ENCODE measurements around the gene ZNF80. TPM values are rescaled to one million over a fixed set of nuclear protein-coding genes. Genes with fewer than 3 reads are reported as not detected.
"Not testable (repeated sequence)": the region's sequence is repeated elsewhere in the genome, so short reads cannot be mapped to it uniquely, and the experiment has no call there.

Gene ZNF80
- total RNA-seq, 2 donors from 2014 or later: 0.53 to 1.4 TPM

- H3K27ac Mint-ChIP-seq: no peak overlapping the region
These were observed 3.9 kb upstream of the ZNF80 start for GRCh38 chr3:114241262-114241661.

GRCh38 chr3:114238146-114238785, 888 bp upstream of the ZNF80 start:
- Mint-ChIP-seq H3K36me3 (ENCODE audit: insufficient read depth in 2 of 2) (peaks cover 1 to 14% of the 10 kb centered on the region in 2 donors), H3K4me1 (ENCODE audit: low read depth) (peaks cover 62% of the 10 kb centered on the region)
- not testable (repeated sequence) for ATAC-seq (replicated peaks in 1 of 2); H3K4me3 Mint-ChIP-seq; H3K27me3 Mint-ChIP-seq (ENCODE audit: low read depth); DNase-seq; H3K27ac Mint-ChIP-seq; H3K9me3 Mint-ChIP-seq

More at GRCh38 chr3:114241262-114241661, 3.9 kb upstream of the ZNF80 start:
- H3K9me3 Mint-ChIP-seq: peaks cover 4 to 10% of the 10 kb centered on the region in 2 donors
- no peak overlapping the region for H3K4me3 Mint-ChIP-seq
- peaks cover 10 to 26% of the 10 kb centered on the region in 2 donors for H3K36me3 Mint-ChIP-seq (ENCODE audit: insufficient read depth in 2 of 2)
- H3K4me1 Mint-ChIP-seq (ENCODE audit: low read depth): peaks cover 48% of the 10 kb centered on the region
- no peak for DNase-seq
- H3K27me3 Mint-ChIP-seq (ENCODE audit: low read depth): peaks cover 11% of the 10 kb centered on the region
- ATAC-seq (replicated peaks in 1 of 2): peak; percentile 14 to 24

- H3K27me3 Mint-ChIP-seq (ENCODE audit: low read depth): no peaks in the 10 kb centered on the region
- peaks cover 0 to 3% of the 10 kb centered on the region in 2 donors for H3K9me3 Mint-ChIP-seq
- H3K4me1 Mint-ChIP-seq (ENCODE audit: low read depth): peaks cover 63% of the 10 kb centered on the region
- peak overlapping the region; percentile 70 for H3K27ac Mint-ChIP-seq
- peak overlapping the region; percentile 15 to 59 for H3K4me3 Mint-ChIP-seq
- ATAC-seq (replicated peaks in 1 of 2) (no peak), DNase-seq (no peak)
- H3K36me3 Mint-ChIP-seq (ENCODE audit: insufficient read depth in 2 of 2): peaks cover 3 to 9% of the 10 kb centered on the region in 2 donors
These were observed 1.9 kb downstream of the ZNF80 start for GRCh38 chr3:114235431-114235830.

GRCh38 chr3:114234745-114235144, 2.6 kb downstream of the ZNF80 start:
- Mint-ChIP-seq H3K4me3 (peak overlapping the region; percentile 15 to 63), H3K4me1 (ENCODE audit: low read depth) (peaks cover 70% of the 10 kb centered on the region), H3K9me3 (peaks cover 0 to 3% of the 10 kb centered on the region in 2 donors), H3K27ac (peak overlapping the region; percentile 70), H3K27me3 (ENCODE audit: low read depth) (no peaks in the 10 kb centered on the region), H3K36me3 (ENCODE audit: insufficient read depth in 2 of 2) (peaks cover 3 to 9% of the 10 kb centered on the region in 2 donors)
- DNase-seq (no peak), ATAC-seq (replicated peaks in 1 of 2) (peak; percentile 32)

DNA sequence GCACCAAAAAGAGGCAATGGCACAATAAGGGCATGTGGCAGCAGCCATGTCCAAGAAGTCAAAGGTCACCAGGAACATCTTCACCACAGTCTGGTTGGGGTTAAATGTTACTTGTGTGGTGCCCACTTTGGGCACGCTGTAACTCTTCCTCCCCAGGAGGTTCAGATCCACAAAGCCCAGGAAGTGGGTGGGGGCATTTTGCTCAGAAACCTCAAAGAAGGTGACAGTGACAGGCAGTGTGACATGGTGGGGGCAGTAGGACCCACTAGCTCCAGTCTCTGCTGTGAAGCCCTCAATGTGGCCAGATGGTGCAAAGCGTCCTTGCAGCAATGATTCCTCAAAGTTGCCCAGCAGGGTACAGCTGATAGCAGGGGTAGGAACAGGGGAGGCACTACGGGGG, 5.8 kb downstream of the ZNF80 start:
- Mint-ChIP-seq H3K27ac (peak overlapping the region; percentile 89), H3K4me1 (ENCODE audit: low read depth) (peaks cover 82% of the 10 kb centered on the region), H3K27me3 (ENCODE audit: low read depth) (no peaks in the 10 kb centered on the region), H3K36me3 (ENCODE audit: insufficient read depth in 2 of 2) (peaks cover 3 to 6% of the 10 kb centered on the region in 2 donors), H3K4me3 (peak overlapping the region; percentile 49 to 61), H3K9me3 (no peaks in the 10 kb centered on the region)
- ATAC-seq (replicated peaks in 1 of 2) (peak; percentile 79 to 87), DNase-seq (peak; percentile 62 to 64)

DNA sequence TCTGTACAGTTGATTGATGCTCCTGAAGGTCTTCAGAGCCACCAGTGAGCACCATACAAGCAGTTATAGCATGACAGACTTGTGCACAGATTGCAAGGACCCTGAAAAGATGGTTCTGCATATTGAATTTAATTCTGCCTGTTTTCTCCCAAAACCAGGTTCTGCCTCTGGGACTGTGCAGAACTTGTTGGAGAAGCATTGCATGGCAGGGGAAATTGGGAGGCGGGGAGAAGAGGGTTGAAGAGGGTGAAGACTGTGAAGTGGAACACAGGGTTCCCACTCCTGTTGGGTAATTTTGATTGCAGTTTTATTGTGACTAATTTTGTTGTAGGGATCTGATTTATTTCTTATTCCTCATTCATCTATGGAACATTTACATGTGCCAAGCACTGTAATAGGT, 10.3 kb downstream of the ZNF80 start:
- DNase-seq (no peak), ATAC-seq (replicated peaks in 1 of 2) (no peak)
- peaks cover 79% of the 10 kb centered on the region for H3K4me1 Mint-ChIP-seq (ENCODE audit: low read depth)
- H3K36me3 Mint-ChIP-seq (ENCODE audit: insufficient read depth in 2 of 2): peaks cover 18 to 28% of the 10 kb centered on the region in 2 donors
- peak overlapping the region; percentile 84 to 87 for H3K4me3 Mint-ChIP-seq
- H3K27me3 Mint-ChIP-seq (ENCODE audit: low read depth): no peaks in the 10 kb centered on the region
- no peak overlapping the region for H3K27ac Mint-ChIP-seq
- H3K9me3 Mint-ChIP-seq: peaks cover 7 to 10% of the 10 kb centered on the region in 2 donors

DNA sequence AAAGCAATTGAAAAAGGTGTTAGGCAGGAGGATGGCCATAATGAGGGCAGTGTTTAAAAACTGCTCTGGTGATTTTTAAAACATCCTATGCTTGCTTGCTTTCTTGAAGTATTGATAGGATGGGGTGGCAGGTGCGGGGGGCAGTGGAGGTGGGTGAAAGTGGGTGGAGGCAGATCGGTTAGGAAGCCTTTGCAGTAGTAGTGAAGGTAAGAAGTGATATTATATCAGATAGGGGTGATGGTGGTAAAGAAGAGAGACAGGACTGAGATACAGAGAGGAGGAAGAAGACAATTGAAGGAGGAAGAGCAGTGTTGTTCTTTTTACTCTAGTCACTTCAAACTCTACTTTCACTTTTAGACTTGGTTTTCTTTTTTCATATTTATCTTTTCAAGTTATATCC, 11.1 kb downstream of the ZNF80 start:
- H3K9me3 Mint-ChIP-seq: peaks cover 7 to 10% of the 10 kb centered on the region in 2 donors
- peak overlapping the region; percentile 84 to 87 for H3K4me3 Mint-ChIP-seq
- H3K36me3 Mint-ChIP-seq (ENCODE audit: insufficient read depth in 2 of 2): peaks cover 20 to 29% of the 10 kb centered on the region in 2 donors
- peak overlapping the region; percentile 97 for H3K27ac Mint-ChIP-seq
- H3K27me3 Mint-ChIP-seq (ENCODE audit: low read depth): no peaks in the 10 kb centered on the region
- DNase-seq (no peak), ATAC-seq (replicated peaks in 1 of 2) (no peak)
- H3K4me1 Mint-ChIP-seq (ENCODE audit: low read depth): peaks cover 72% of the 10 kb centered on the region

GRCh38 chr3:114223143-114223542, 14.2 kb downstream of the ZNF80 start:
- Mint-ChIP-seq H3K4me1 (ENCODE audit: low read depth) (peaks cover 47% of the 10 kb centered on the region), H3K27me3 (ENCODE audit: low read depth) (no peaks in the 10 kb centered on the region), H3K9me3 (peaks cover 7 to 10% of the 10 kb centered on the region in 2 donors), H3K27ac (peak overlapping the region; percentile 97), H3K36me3 (ENCODE audit: insufficient read depth in 2 of 2) (peaks cover 23 to 29% of the 10 kb centered on the region in 2 donors), H3K4me3 (peak overlapping the region; percentile 64 to 72)
- DNase-seq (peak; percentile 32 to 46), ATAC-seq (replicated peaks in 1 of 2) (peak; percentile 64 to 66)

DNA sequence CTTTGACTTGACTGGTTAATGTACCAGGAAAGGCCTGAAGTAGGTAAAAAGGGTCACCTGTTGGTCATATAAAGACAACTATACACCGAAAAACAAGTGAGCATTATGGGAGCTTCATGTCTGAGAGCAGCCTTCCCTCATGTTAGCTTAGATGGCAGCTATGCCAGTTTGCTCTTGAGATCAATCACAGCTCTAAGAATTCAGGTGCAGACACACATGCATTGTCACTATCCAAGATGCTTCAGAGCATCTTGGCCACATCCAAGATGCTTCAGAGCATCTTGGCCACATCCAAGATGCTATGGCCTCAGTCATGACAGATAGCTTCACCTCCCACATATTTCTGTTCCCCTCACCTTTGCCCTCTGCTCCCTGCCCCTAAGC, 15.5 kb downstream of the ZNF80 start:
- H3K4me1 Mint-ChIP-seq (ENCODE audit: low read depth): peaks cover 38% of the 10 kb centered on the region
- ATAC-seq (replicated peaks in 1 of 2) (peak; percentile 42 to 43), DNase-seq (no peak)
- H3K9me3 Mint-ChIP-seq: peaks cover 7 to 10% of the 10 kb centered on the region in 2 donors
- peaks cover 23 to 36% of the 10 kb centered on the region in 2 donors for H3K36me3 Mint-ChIP-seq (ENCODE audit: insufficient read depth in 2 of 2)
- H3K27ac Mint-ChIP-seq: peak overlapping the region; percentile 92
- peak overlapping the region; percentile 48 to 74 for H3K4me3 Mint-ChIP-seq
- H3K27me3 Mint-ChIP-seq (ENCODE audit: low read depth): no peaks in the 10 kb centered on the region

DNA sequence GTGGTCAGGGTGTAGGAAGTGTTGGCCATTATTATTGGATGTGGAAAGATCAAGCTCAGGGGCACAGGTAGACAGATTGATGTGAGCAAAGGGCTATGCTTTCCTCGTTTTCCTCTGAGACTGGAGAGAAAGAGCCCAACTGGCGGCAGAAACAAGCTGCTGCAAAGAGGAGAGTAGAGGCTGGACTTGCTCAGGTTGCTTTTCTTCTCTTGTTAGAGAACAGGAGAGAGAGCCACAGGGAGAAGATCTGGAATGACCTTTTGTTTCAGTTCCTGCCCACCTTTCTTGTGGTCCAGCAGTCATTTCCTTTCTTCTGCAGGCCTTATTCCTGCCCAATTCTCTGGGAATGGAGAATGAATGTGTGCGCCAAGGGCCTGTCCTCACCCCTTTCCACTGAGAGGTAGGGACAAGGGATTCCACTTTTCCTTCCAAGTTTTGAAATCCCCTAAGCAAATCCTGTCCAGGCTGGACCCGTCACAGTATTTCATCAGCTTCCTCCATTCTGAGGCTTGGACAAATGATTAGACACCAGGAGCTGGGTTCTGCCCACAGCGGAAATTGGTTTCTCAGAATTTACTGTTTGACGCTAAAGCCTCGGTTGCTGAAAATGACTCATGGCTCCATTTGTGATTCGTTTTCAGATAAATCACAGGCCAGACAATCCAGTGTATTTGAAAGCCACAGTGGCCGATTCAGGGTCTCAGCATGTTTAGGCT, 16.1 kb downstream of the ZNF80 start:
- H3K36me3 Mint-ChIP-seq (ENCODE audit: insufficient read depth in 2 of 2): peaks cover 22 to 36% of the 10 kb centered on the region in 2 donors

GRCh38 chr3:114219741-114220140, 17.6 kb downstream of the ZNF80 start:
- DNase-seq (no peak), ATAC-seq (replicated peaks in 1 of 2) (no peak)
- Mint-ChIP-seq H3K27me3 (ENCODE audit: low read depth) (no peaks in the 10 kb centered on the region), H3K4me3 (peak overlapping the region; percentile 70 to 74), H3K9me3 (peaks cover 1 to 3% of the 10 kb centered on the region in 2 donors), H3K4me1 (ENCODE audit: low read depth) (peaks cover 16% of the 10 kb centered on the region), H3K36me3 (ENCODE audit: insufficient read depth in 2 of 2) (peaks cover 11 to 22% of the 10 kb centered on the region in 2 donors), H3K27ac (peak overlapping the region; percentile 51)

More for the DNA sequence above, 16.1 kb downstream of the ZNF80 start:
- H3K27ac Mint-ChIP-seq: peak overlapping the region; percentile 92
- no peaks in the 10 kb centered on the region for H3K27me3 Mint-ChIP-seq (ENCODE audit: low read depth)
- peaks cover 7 to 10% of the 10 kb centered on the region in 2 donors for H3K9me3 Mint-ChIP-seq
- H3K4me3 Mint-ChIP-seq: peak overlapping the region; percentile 48 to 74
- ATAC-seq (replicated peaks in 1 of 2): peak; percentile 52 to 60
- peaks cover 32% of the 10 kb centered on the region for H3K4me1 Mint-ChIP-seq (ENCODE audit: low read depth)
- peak; percentile 73 to 77 for DNase-seq

GRCh38 chr3:114218578-114219185, 18.7 kb downstream of the ZNF80 start:
- Mint-ChIP-seq H3K27me3 (ENCODE audit: low read depth) (no peaks in the 10 kb centered on the region), H3K36me3 (ENCODE audit: insufficient read depth in 2 of 2) (peaks cover 7 to 15% of the 10 kb centered on the region in 2 donors), H3K4me1 (ENCODE audit: low read depth) (peaks cover 6% of the 10 kb centered on the region), H3K9me3 (no peaks in the 10 kb centered on the region), H3K27ac (no peak overlapping the region), H3K4me3 (peak overlapping the region; percentile 38 to 70)
- ATAC-seq (replicated peaks in 1 of 2) (peak; percentile 1 to 9), DNase-seq (peak; percentile 54 to 67)

DNA sequence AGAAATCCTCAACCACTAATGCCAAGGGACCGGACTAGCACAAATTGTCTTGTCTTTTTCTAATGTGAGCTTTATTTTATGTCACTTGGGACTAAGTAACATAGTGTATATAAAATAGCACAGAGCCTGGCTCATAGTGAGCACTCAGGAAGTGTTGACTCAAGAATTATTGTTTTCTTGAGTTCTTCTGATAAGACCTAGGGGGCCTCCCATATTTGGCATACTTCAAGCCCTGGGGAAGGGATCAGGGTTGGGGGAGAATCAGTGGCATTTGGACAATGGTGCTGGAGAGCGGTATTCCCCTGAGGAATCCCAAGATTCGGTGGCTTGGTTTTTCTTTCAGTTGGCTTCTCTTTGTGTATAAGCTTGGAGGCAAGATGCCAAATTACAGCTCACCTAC, 19.4 kb downstream of the ZNF80 start:
- no peaks in the 10 kb centered on the region for H3K27me3 Mint-ChIP-seq (ENCODE audit: low read depth)
- ATAC-seq (replicated peaks in 1 of 2) (no peak), DNase-seq (no peak)
- peaks cover 4% of the 10 kb centered on the region for H3K4me1 Mint-ChIP-seq (ENCODE audit: low read depth)
- peaks cover 6 to 11% of the 10 kb centered on the region in 2 donors for H3K36me3 Mint-ChIP-seq (ENCODE audit: insufficient read depth in 2 of 2)
- H3K4me3 Mint-ChIP-seq: no peak overlapping the region
- H3K9me3 Mint-ChIP-seq: no peaks in the 10 kb centered on the region
- H3K27ac Mint-ChIP-seq: no peak overlapping the region

Data from activated T-cell treated with anti-CD3 and anti-CD28 coated beads, Interleukin-2, amount 50 U/mL, for 72 hours (primary cell).